ENCODE data around the gene CDC42BPB.

- TF ChIP-seq CTCF (IDR thresholded peaks at IDR 0.05) (no peak), POLR2A (IDR thresholded peaks at IDR 0.05) (no peak)
Measured at GRCh38 chr14:103065861-103066260, 8.5 kb upstream of the CDC42BPB start.

Data from Peyer's patch (tissue), 4 donors.